ENCODE data around the gene EXTL1.

DNA sequence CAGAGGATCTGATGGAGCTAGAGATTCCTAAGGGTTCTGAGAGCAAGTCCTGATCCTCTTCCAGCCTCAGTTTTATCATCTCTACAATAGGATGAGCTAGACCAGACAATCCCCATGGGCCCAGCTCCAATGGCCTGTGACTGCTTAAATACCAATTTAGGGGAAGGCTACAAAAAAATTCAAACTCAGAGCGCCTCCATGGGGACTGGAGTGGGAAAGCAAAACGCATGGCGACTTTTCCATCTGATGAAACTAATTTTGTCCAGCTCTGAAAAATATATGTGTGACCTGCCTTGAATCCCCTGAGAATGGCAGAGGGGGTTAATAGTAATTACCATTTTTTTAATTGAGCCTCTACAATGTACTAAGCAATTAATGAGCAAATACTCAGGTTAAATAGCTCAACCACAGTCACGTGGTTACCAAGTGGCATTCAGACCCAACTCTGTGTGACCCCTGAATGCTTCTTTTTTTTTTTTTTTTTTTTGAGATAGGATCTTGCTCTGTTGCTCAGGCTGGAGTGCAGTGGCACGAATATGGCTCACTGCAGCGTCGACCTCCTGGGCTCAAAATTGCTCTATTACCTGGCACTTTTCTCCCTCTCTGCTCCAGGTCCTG is 8.4 kb downstream of the EXTL1 start:
- TF ChIP-seq, protein P1, sequence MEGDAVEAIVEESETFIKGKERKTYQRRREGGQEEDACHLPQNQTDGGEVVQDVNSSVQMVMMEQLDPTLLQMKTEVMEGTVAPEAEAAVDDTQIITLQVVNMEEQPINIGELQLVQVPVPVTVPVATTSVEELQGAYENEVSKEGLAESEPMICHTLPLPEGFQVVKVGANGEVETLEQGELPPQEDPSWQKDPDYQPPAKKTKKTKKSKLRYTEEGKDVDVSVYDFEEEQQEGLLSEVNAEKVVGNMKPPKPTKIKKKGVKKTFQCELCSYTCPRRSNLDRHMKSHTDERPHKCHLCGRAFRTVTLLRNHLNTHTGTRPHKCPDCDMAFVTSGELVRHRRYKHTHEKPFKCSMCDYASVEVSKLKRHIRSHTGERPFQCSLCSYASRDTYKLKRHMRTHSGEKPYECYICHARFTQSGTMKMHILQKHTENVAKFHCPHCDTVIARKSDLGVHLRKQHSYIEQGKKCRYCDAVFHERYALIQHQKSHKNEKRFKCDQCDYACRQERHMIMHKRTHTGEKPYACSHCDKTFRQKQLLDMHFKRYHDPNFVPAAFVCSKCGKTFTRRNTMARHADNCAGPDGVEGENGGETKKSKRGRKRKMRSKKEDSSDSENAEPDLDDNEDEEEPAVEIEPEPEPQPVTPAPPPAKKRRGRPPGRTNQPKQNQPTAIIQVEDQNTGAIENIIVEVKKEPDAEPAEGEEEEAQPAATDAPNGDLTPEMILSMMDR (IDR thresholded peaks at IDR 0.05) = no peak
- TF ChIP-seq POLR2A (IDR thresholded peaks at IDR 0.05) = no peak
